Measurements from ENCODE around the gene CD79B. TPM values are rescaled to one million over a fixed set of nuclear protein-coding genes. Genes with fewer than 3 reads are reported as not detected.
A peak's percentile ranks its signal among the peaks of the same experiment; 100 is the strongest.
"Not testable (repeated sequence)": the region's sequence is repeated elsewhere in the genome, so short reads cannot be mapped to it uniquely, and the experiment has no call there.

The CD79B gene
- total RNA-seq, 1 experiment from 2014 or later = not detected

GRCh38 chr17:63881337-63881736 lies 50.8 kb downstream of the CD79B start:
- not testable (repeated sequence) for H3K9me3 ChIP-seq (replicated peaks); H3K36me3 ChIP-seq; H3K4me1 ChIP-seq (replicated peaks); H3K4me3 ChIP-seq; H3K27ac ChIP-seq; H3K27me3 ChIP-seq (replicated peaks)
- peak in 1 of 2 experiments; percentile 39 for DNase-seq (ENCODE audit: low read depth in 1 of 2, low spot score in 2 of 2)

- Histone ChIP-seq H3K27ac (no peak overlapping the region), H3K4me1 (replicated peaks) (no peaks in the 10 kb centered on the region)
- DNase-seq (ENCODE audit: low read depth in 1 of 2, low spot score in 2 of 2) = peak in 1 of 2 experiments; percentile 44
These were observed 51.4 kb downstream of the CD79B start for GRCh38 chr17:63880706-63881105.

More at GRCh38 chr17:63880706-63881105, 51.4 kb downstream of the CD79B start:
- H3K4me3 ChIP-seq = no peak overlapping the region
- no peaks in the 10 kb centered on the region for H3K27me3 ChIP-seq (replicated peaks)
- no peaks in the 10 kb centered on the region for H3K9me3 ChIP-seq (replicated peaks)
- no peaks in the 10 kb centered on the region for H3K36me3 ChIP-seq

Other genes starting within 250 kb of the CD79B start
- gene LIMD2, start 232.2 kb downstream of the CD79B start, total RNA-seq (2014; rRNA removed; shearing (Covaris generic)) = 26.5 and 35.2 TPM in 2 replicates
- gene STRADA, start 190.5 kb downstream of the CD79B start, total RNA-seq (2014; rRNA removed; shearing (Covaris generic)) = 14.7 and 17.3 TPM in 2 replicates
- 106 and 125 TPM in 2 replicates for gene CCDC47, start 158.7 kb downstream of the CD79B start, total RNA-seq (2014; rRNA removed; shearing (Covaris generic))
- 102 and 118 TPM in 2 replicates for gene DDX42, start 158.2 kb downstream of the CD79B start, total RNA-seq (2014; rRNA removed; shearing (Covaris generic))
- gene PSMC5, start 104.9 kb downstream of the CD79B start, total RNA-seq (2014; rRNA removed; shearing (Covaris generic)) = 54.4 and 63.7 TPM in 2 replicates
- gene FTSJ3, start 104.7 kb downstream of the CD79B start, total RNA-seq (2014; rRNA removed; shearing (Covaris generic)) = 68.9 and 80.2 TPM in 2 replicates
- 75.9 and 115 TPM in 2 replicates for gene SMARCD2, start 89.6 kb downstream of the CD79B start, total RNA-seq (2014; rRNA removed; shearing (Covaris generic))
- not detected in 2 replicates for gene CSH2, start 58.7 kb downstream of the CD79B start, total RNA-seq (2014; rRNA removed; shearing (Covaris generic))
- not detected in 2 replicates for gene GH2, start 50.4 kb downstream of the CD79B start, total RNA-seq (2014; rRNA removed; shearing (Covaris generic))
- not detected in 2 replicates for gene CSH1, start 35.8 kb downstream of the CD79B start, total RNA-seq (2014; rRNA removed; shearing (Covaris generic))
- gene CSHL1, start 21.1 kb downstream of the CD79B start, total RNA-seq (2014; rRNA removed; shearing (Covaris generic)) = not detected in 2 replicates
- gene GH1, start 13.5 kb downstream of the CD79B start, total RNA-seq (2014; rRNA removed; shearing (Covaris generic)) = not detected in 2 replicates
- gene SCN4A, start 40.6 kb upstream of the CD79B start, total RNA-seq (2014; rRNA removed; shearing (Covaris generic)) = not detected in 2 replicates
- 0.08 TPM in 1 of 2 replicates, not detected in the other for gene PRR29, start 66.0 kb upstream of the CD79B start, total RNA-seq (2014; rRNA removed; shearing (Covaris generic))
- 0.87 TPM in 1 of 2 replicates, not detected in the other for gene ICAM2, start 88.3 kb upstream of the CD79B start, total RNA-seq (2014; rRNA removed; shearing (Covaris generic))
- gene ERN1, start 197.8 kb upstream of the CD79B start, total RNA-seq (2014; rRNA removed; shearing (Covaris generic)) = 4.4 and 5.8 TPM in 2 replicates